ENCODE measurements around the gene ILDR1.

DNA sequence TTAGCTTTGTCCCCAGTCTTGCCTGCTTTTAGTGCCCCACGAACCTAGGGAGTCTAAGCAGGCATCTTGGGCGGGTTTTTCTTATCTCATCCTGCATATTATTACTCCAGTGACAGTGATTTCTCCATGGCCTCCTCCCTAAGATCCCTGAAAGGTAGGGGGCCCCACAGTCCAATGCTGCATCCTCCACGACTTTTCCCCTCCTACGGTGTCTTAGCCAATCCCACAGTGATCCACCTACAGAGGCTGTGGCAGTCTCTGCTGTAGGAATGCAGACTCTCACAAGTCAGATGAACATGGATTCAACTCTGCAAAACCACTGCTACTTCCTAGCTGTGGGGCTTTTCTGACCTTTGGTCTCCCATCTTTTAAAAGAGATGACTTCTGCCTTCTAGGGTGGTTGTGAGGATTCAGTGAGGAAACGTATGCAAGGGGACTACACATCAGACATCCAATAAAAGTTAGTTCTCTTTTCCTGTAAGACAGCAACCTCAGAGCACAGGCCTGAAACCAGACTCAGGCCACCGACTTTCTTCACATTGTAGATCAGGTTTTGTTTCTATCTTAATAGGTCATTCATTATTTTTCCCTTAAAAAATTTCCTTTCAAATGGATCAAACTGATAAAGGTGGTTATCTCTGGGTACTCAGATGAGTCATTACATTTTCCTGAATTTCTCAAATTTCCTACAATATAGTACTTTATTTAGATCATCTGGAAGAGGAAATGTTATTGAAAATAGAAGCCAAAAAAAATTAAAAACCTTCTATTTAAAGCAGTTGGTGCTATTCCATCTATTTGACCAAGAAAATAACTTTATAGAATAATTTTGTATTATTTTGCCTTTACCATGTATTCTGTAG lies 23.2 kb downstream of the ILDR1 start:
- TF ChIP-seq POLR2AphosphoS5 (IDR thresholded peaks at IDR 0.05; ENCODE audit: borderline replicate concordance, low read depth, low read length) (no peak), EZH2 (IDR thresholded peaks at IDR 0.05) (no peak), FOXP2 (optimal IDR thresholded peaks at IDR 0.05; ENCODE audit: control extremely low read depth, extremely low read length, insufficient read depth) (no peak)

Data from SK-N-MC (cell line).